Esophagus (tissue), 2 donors: Measurements from ENCODE around the gene ADAM15. TPM values are rescaled to one million over a fixed set of nuclear protein-coding genes. Genes with fewer than 3 reads are reported as not detected.

Experiments used
- H3K27ac ChIP-seq, 2 donors: one replicate each; pipeline ENCODE4 v1.5.1; 2013; ENCODE audit warnings: low read depth in 2 of 2, mild to moderate bottlenecking in 2 of 2, inconsistent platforms in 1 of 2, low read length in 1 of 2, moderate library complexity in 1 of 2
- H3K27me3 ChIP-seq, 2 donors: one replicate each; pipeline ENCODE4 v1.6.1; 2013; ENCODE audit warnings: low read length in 2 of 2, control low read depth in 1 of 2, mild to moderate bottlenecking in 1 of 2; ENCODE audit not compliant: insufficient read depth in 2 of 2, control insufficient read depth in 1 of 2
- H3K36me3 ChIP-seq, 2 donors: one replicate each; pipeline ENCODE4 v1.6.1; 2013; ENCODE audit warnings: low read length in 1 of 2; ENCODE audit not compliant: control insufficient read depth in 2 of 2, insufficient read depth in 2 of 2
- H3K4me1 ChIP-seq, 2 donors: one replicate each; pipeline ENCODE4 v1.6.1; 2013; ENCODE audit warnings: low read length in 1 of 2; ENCODE audit not compliant: control insufficient read depth in 2 of 2, insufficient read depth in 2 of 2
- H3K4me3 ChIP-seq, 2 donors: one replicate each; pipeline ENCODE4 v1.5.1; 2013; ENCODE audit warnings: low read length in 2 of 2, mild to moderate bottlenecking in 2 of 2, low read depth in 1 of 2, moderate library complexity in 1 of 2
- H3K9me3 ChIP-seq, 2 donors: one replicate each; pipeline ENCODE4 v1.6.1; 2013; ENCODE audit warnings: mild to moderate bottlenecking in 2 of 2, low read depth in 1 of 2, low read length in 1 of 2, moderate library complexity in 1 of 2; ENCODE audit not compliant: control insufficient read depth in 2 of 2, insufficient read depth in 1 of 2
- WGBS, 2 donors: extraction: QIAGEN DNeasy Blood & Tissue Kit; methylation state at CpG; one replicate each; pipeline ENCODE4 v1.1.7; 2013; 5-methylcytosine and 5-hydroxymethylcytosine counted together
- polyA plus RNA-seq, 2 donors: library from polyadenylated mRNA; stranded (reverse); fragments of 200-250 nt; gene quantifications; one replicate each; pipeline ENCODE4 v1.2.3, GENCODE V29; 2013
- donor health status: healthy with polysubstance abuse.
- donor health status: Bipolar disorder and iron deficiency.

ADAM15 gene
- polyA plus RNA-seq, 2 donors: 122 to 222 TPM

DNA sequence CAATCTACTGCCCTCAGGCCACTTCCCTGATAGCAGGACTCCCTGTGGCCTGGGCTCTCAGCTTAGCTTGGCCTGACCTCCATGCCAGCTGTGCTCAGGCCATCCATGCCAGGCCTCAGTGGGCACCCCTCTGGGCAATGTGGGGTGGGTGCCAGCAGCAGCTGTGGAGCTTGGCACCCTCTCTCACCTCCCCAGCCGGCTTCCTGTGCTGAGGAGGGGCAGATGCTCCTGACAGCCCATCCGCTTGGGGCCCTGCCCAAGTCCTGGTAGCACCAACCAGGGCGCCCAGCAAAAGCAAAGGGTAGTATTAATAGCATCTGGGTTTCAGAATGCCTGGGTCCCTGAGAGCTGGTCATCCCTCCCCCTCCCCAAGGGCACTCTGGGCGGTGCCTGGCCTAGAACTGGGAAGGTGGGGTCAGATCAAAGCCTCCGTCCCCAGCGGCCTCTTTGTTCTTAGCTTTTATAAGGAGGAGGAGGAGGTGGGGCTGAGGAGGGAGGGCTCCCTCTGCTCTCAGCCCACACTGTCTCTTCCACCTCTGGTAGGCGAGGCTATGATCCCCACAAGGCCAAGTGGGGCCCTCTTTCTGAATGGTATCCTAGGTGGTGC, 18.5 kb downstream of the ADAM15 start:
- Histone ChIP-seq H3K4me1 (peaks cover 2 to 18% of the 10 kb centered on the region in 2 donors), H3K9me3 (no peaks in the 10 kb centered on the region), H3K36me3 (peaks cover 2 to 18% of the 10 kb centered on the region in 2 donors), H3K27ac (peak overlapping the region; percentile 21 to 51), H3K4me3 (no peak overlapping the region), H3K27me3 (no peaks in the 10 kb centered on the region)
- WGBS, 2 donors: 52 to 58% methylated on average over 7 of the region's 7 CpGs

DNA sequence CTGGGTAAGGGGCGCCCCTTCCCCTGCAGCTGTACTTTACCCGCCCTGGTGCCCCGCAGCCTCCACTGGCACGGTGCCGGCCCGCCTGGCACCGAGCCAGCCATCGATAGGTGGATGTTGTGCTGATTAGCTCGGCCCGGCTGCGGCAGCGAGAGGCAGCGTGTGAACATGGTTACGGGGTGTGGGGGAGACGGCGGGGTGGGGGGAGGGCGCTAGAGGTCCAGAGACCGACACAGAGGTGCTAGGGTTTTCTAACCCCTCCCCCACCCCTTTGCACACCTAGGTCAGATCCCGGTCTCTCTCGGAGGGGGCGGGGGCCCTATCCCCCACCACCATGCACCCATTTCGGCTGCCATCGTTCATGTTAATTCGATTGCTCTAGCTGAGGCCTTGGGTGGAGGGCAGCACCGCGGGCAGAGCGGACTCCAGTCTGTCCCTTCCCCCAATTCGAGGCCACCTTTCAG, 19.1 kb downstream of the ADAM15 start:
- Histone ChIP-seq H3K4me1 (peaks cover 2 to 18% of the 10 kb centered on the region in 2 donors), H3K4me3 (peak overlapping the region in 1 of 2 donors; percentile 36)

DNA sequence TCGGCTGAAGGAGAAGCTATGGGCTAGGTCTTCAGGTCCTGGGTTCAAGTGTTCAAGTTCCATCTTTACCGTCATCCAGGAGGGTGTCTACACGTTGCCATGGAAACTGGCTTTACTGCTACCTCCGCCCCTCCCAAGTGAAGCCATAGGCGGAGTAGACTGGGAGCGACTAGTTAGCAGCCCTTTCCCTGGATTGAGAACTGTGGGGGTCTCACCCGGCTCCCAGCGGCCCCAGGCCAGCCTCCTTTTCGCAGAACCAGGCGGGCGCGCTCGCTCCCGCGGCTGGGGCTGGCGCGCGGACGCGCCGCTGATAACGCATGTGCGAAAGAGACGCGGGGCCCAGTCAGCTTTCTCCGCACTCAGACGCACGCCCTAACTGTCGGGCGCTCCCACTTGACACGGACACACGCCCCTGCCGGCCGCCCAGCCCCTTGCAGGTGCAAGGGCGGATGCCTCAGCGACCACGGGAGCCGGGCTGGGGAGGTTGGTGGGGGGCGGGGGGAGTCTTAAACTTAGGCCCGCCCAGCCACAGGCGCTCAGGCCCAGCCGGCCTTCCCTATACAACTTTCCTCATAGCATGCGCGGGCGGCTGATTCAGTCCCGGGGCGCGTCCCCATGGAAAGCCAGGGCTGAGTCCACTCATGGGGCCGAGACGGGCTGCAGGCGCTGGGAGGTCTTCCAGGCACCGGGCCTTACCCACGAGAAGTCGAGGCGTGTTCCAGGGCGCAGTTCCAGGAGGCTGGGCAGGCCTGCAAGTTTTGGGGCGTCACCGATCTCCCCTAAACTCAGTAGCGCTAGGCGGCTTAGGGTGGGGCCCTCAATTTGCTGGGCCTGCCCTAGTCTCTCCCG, 19.8 kb downstream of the ADAM15 start:
- Histone ChIP-seq H3K4me1 (peaks cover 2 to 18% of the 10 kb centered on the region in 2 donors), H3K36me3 (peaks cover 2 to 18% of the 10 kb centered on the region in 2 donors), H3K9me3 (no peaks in the 10 kb centered on the region), H3K4me3 (peak overlapping the region; percentile 36 to 40), H3K27me3 (no peaks in the 10 kb centered on the region), H3K27ac (peak overlapping the region; percentile 87 to 94)
- WGBS, 2 donors: 4% methylated on average over 59 to 61 of the region's 61 CpGs

More for the DNA sequence above, 19.1 kb downstream of the ADAM15 start:
- peak overlapping the region; percentile 87 to 94 for H3K27ac ChIP-seq
- H3K36me3 ChIP-seq: peaks cover 2 to 18% of the 10 kb centered on the region in 2 donors
- 27 to 33% methylated on average over 27 to 28 of the region's 28 CpGs for WGBS, 2 donors
- no peaks in the 10 kb centered on the region for H3K27me3 ChIP-seq
- H3K9me3 ChIP-seq: no peaks in the 10 kb centered on the region

DNA sequence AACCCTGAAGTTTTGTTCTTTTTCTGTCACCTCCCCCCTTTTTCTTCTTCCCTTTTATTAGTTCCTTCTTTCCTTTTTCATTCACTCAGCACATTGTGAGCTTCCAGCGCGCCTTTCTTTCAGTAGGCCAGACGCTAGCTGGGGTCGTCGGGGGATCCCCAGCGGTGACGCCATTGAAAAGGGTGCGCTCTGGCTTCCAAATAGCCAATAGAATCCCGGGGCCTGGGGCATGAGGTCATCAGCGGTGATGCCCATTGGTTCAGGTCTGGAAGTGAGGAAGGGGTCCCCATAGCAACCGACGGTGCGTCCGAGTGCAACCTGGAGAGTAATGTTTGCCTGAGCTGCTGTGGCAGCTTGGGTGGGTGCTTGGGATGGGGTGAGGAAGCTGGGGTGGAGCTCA, 20.6 kb downstream of the ADAM15 start:
- Histone ChIP-seq H3K27ac (peak overlapping the region; percentile 87 to 94), H3K9me3 (no peaks in the 10 kb centered on the region), H3K27me3 (no peaks in the 10 kb centered on the region), H3K4me1 (peaks cover 2 to 18% of the 10 kb centered on the region in 2 donors), H3K36me3 (peaks cover 0 to 13% of the 10 kb centered on the region in 2 donors), H3K4me3 (no peak overlapping the region)
- 64 to 69% methylated on average over 14 of the region's 14 CpGs for WGBS, 2 donors

DNA sequence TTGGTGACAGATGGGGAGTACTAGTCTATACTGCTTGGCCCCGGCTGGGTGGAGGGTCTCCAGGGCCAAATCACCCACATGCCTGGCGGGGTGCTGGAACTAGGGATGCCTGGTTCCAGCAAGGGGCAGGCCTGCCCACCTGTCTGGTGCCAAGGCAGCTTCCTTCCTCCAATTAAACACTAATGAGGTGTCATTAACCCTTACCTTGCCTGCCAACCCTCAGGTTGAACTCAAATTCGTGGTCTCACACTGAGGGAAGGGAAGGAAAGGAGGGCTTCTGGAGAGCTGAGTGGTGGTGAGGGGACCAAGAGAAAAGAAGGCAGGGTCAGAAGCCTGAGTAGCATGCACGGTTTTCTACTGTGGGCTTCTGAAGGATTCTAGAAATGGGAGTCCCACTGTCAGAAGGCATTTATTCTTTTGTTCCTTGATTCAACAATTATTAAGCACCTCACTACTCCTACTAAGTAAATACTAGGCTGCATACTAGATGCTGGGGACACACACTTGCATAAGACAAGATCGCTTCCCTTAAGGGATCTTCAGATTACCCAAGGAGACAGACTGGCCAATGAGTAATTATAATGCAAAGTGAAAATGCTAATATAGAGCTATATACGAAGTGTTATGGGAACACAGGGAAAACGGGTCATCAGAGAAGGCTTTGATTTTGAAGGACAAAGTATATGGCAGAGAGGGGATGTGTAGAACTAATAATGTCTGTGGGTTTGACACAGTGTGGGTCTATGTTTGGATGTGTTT, 21.6 kb downstream of the ADAM15 start:
- Histone ChIP-seq H3K9me3 (no peaks in the 10 kb centered on the region), H3K36me3 (peaks cover 0 to 11% of the 10 kb centered on the region in 2 donors), H3K27me3 (no peaks in the 10 kb centered on the region), H3K4me3 (no peak overlapping the region), H3K4me1 (peaks cover 2 to 20% of the 10 kb centered on the region in 2 donors), H3K27ac (peak overlapping the region in 1 of 2 donors; percentile 74)
- WGBS, 2 donors: 49 to 56% methylated on average over 7 of the region's 7 CpGs

DNA sequence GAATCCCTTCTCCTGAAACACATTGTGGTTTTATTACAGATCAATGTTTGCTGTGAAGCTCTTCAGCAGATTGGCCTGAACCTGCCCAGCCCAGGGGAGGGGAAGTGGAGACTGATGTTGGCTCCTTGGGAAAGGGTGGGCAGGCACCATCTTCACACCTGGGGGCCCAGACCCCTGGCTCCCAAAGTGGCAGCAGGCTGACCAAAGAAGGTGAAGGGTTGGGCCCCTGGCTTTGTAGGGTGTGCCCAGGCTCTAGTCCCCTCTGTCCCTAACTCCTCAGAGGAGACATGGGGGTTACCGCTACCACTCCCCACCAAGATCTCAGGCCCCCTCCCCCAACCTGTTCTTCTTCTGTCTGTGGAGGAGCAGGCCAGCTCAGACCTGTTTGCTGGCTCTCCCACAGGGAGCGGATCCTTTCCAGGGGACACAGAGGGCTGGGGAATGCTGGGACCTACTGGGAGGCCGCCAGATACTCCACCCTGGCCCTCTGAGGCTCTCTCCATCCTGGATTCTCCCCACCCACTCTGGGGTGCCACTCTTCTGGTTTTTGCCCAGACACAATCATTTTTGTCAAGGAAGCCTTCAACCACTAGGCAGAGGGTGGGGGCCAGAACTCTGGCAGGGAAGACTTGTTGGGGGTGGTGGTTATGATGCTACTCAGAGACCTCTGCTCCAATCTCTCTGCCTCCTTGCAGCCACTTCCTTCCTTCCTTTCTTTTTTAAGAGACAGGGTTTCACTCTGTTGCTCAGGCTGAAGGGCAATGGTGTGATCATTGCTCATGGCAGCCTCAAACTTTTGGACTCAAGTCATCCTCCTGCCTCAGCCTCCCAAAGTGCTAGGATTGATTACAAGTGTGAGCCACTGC, 22.5 kb downstream of the ADAM15 start:
- H3K27me3 ChIP-seq: no peaks in the 10 kb centered on the region
- peaks cover 2 to 25% of the 10 kb centered on the region in 2 donors for H3K4me1 ChIP-seq

DNA sequence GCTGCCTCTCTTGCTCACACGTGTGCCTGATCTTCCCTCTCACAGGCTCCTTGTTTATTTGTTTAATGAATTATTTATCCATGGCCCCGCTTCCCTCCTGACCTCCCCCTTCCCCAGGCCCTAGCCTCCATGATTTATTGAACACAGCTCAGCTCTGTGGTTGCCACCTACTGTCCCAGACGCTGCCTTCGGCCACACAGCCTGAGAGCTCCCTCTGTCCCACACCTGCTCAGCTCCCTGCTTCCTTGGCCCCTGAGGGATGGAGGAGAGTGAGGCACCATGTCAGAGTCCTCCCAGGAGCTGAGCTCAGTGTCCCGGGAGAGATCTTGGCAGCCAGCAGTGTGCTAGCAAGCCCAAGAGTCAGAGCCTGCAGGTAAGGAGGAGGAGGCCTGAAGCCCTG, 24.4 kb downstream of the ADAM15 start:
- peaks cover 6 to 32% of the 10 kb centered on the region in 2 donors for H3K4me1 ChIP-seq
- no peaks in the 10 kb centered on the region for H3K27me3 ChIP-seq
- no peak overlapping the region for H3K4me3 ChIP-seq
- no peaks in the 10 kb centered on the region for H3K36me3 ChIP-seq
- WGBS, 2 donors: 59 to 61% methylated on average over 5 of the region's 5 CpGs
- no peak overlapping the region for H3K27ac ChIP-seq
- H3K9me3 ChIP-seq: no peaks in the 10 kb centered on the region

More for the DNA sequence above, 22.5 kb downstream of the ADAM15 start:
- Histone ChIP-seq H3K27ac (peak overlapping the region in 1 of 2 donors; percentile 74), H3K36me3 (peaks cover 0 to 9% of the 10 kb centered on the region in 2 donors), H3K4me3 (no peak overlapping the region), H3K9me3 (no peaks in the 10 kb centered on the region)
- 60 to 63% methylated on average over 3 of the region's 3 CpGs for WGBS, 2 donors

DNA sequence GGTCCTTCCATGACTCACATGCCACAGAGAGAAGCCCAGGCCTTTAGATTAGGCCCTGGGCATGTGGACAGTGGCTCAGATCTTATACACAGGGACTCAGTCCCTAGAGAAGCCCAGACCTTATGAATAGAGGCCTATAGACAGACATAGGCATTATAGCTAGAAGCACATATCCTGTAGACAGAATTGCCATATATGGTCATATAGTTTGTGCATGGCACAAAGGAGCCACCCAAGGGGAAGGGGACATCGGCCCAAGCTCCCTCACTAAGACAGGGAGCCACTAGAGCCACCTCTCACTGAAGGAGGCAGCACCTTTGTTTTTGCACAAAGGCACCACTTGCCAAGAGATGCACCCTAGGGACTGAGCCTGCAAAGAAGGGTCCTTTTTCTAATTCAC, 25.3 kb downstream of the ADAM15 start:
- Histone ChIP-seq H3K4me1 (peaks cover 3 to 31% of the 10 kb centered on the region in 2 donors), H3K27ac (no peak overlapping the region), H3K9me3 (no peaks in the 10 kb centered on the region), H3K4me3 (no peak overlapping the region), H3K27me3 (peaks cover 0 to under 1% of the 10 kb centered on the region in 2 donors), H3K36me3 (no peaks in the 10 kb centered on the region)
- WGBS, 2 donors: 76 to 90% methylated on average over 1 of the region's 1 CpG
